Fibroblast of skin of right quadriceps (primary cell): ENCODE results near the gene KLHDC8B.

Experiments used
- DNase-seq: peaks from one replicate; pipeline ENCODE4 v3.0.0-alpha.2; 2013

Gene KLHDC8B

DNA sequence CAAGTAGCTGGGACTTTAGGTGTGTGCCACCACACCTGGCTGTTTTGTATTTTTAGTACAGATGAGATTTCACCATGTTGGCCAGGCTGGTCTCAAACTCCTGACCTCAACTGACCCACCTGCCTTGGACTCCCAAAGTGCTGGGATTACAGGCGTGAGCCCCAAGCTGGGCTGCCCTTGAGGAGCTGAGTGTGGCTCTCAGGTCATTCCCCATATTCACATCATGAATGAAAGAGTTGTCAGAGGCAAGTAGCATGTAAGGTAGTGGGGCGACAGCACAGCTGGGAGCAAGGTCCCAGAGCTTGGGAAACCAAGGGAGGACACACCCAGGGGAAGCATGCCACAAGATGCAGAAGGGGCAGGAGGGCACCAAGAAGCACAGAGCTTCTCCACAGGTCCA lies 10.2 kb upstream of the KLHDC8B start:
- DNase-seq, result no peak

DNA sequence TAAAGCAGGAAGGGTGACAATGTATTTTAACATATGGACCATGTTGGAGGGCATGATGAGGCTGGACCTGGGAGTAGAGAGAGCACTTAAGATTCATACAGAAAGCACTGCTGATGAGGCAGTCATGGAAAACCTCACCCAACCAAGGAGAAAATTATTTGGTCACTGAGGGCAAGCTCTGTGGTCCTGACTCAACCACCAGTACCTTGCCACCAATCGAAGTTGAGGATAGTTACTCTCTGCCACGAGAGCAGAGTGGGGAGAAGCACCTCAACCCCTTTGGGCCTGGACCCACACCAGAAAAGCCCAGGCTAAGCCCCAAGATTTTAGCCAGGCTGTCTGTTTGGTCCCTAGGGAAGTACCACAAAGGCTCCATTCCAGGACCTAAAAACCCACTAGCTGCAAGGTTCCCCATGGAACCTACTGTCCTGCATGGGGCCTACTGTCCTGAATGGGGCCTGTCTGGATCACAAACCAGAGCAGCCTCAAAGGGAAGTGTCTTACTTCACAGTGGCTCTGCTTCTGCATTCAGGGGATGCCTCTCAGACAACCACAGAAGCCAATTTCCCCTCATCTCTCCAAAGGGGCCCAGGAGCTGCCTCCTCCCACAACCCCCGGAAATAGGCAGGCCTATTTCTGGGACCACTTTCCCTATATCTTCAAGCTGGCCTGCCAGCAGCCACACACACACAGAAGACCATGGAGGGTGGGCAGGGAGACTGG lies 9.4 kb upstream of the KLHDC8B start:
- no peak for DNase-seq

DNA sequence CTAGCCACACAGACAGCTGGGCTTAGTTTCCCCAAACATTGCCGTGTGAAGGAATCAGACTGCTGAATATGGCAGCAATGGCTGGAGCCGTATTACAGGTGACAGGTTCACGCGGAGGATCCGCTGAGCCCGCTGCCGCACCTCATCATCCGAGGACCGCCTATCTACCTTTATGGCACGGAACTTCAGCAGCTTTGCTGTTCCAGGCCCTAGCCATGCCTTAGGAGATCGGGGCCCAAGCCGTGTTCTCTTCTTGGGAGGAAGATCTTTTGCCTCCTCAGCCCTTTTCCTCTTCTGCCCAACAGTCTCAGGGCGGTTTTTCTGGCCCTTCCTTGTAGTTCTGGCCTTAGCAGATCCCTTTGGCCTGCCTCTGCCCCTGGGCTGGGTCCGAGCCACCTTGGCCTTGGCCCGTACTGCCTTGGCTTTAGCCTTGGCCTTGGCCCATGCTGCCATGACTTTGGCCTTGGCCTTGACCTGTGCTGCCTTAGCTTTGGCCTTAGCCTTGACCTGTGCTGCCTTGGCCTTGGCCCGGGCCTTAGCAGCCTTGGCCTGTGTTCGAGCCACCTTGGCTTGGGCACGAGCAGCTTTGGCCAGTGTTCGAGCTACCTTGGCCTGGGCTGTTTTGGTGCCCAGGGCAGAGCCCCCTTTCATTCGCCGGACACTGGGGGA lies 8.5 kb upstream of the KLHDC8B start:
- no peak for DNase-seq

DNA sequence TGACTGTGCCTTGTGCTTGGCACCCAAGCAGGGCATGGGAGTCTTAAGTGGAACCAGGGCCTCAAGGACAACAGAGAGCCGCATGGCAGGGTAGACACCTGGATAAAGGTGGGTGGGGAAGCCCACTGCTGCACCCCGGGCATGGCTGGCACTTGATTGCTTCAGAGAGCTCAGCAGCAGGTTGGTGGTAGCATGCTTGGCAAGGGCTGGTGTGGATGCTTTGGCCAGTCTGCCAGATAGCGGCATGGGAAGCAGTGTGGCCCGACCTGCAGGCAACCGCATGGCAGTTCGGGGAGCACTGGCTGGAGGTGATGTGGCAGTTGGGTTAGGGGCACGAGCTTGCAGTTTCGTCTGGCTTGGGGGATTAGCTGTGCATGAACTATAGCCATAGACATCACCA lies 7.8 kb upstream of the KLHDC8B start:
- DNase-seq, result no peak

DNA sequence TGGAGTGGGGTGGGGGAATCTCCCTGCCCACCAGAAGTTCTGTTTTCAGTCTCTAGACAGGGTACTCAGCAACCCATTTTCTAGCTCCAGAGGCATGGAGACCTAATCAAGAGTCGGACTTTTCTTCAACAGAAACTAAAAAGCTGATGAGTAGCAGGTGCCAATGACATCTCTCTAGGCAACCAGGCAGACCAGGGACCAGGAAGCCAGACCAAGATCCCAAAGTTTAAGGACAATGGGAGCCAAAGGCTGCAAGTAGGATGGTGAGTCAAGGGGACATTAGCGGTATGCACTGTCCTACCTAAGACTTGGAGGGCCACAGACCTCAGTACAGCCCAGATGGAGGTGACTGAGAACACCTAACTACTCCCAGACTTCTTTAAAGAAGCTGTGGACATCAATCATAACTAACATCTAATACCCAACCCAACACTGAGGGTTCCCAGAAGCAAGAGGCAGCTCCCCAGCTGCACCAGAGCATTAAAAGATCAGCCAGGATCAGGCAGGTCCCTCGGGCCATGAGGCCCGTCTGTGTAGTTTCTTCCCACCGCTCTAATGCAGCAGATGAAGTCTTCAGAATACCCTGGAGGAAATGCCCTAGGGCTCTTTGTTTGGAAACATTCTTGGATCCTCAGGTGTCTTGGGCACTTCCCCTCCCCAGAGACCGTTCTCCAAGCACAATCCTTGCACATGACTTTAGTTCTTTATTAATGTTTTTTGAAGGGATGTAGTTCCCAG lies 6.2 kb upstream of the KLHDC8B start:
- no peak for DNase-seq

DNA sequence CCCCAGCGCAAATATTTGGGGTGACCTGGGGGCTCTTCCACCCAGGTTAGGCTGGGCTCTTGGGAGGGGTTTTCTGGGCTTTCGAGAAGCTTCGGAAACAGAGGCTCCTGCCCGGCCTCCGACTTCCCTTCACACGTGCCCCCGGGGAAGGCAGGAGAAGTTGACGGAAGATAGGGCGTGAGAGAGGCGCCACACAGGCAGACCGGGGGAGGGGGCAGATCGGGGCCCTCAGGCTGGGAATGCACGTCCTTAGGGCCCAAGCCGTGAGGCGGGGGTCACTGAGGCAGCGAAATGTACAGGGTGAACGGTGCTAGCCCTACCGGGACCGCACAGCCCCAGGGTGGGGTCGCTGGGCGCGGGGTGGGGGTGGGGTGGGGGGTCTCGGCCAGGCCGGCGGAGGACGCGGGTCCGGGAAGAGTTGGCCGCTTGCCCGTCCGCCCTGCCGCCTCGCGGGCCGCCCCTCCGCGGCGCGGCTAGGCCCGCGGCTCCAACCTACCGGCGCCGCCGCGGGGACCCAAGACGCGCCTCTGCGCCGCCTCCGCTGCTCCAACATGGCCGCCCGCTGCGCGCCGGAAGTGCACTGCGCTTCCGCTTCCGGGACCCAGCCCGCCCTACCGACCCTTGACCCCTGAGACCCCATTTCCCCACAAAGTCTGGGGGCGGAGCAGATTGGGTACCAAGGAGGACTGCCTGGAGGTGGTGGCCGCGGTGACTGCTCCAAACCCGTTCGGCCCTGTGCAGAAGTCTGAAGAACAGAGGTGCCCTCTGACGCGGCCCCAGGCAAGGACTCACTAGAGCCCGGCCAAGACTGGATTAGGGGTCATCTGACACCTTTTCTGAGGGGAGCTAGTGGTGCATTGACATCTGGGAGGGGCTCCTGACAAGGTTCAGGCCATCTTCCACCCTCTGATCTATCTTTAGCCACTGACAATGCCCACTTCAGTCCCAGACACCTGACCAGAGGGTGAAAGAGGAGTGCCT lies 5.3 kb upstream of the KLHDC8B start, which contains the start of gene CCDC71:
TSS of gene CCDC71 (minus strand) at position 561 of the 981 bp plus-strand sequence. CDS start 2,123 bp downstream, outside the sequence.
- peak; percentile 74 for DNase-seq

DNA sequence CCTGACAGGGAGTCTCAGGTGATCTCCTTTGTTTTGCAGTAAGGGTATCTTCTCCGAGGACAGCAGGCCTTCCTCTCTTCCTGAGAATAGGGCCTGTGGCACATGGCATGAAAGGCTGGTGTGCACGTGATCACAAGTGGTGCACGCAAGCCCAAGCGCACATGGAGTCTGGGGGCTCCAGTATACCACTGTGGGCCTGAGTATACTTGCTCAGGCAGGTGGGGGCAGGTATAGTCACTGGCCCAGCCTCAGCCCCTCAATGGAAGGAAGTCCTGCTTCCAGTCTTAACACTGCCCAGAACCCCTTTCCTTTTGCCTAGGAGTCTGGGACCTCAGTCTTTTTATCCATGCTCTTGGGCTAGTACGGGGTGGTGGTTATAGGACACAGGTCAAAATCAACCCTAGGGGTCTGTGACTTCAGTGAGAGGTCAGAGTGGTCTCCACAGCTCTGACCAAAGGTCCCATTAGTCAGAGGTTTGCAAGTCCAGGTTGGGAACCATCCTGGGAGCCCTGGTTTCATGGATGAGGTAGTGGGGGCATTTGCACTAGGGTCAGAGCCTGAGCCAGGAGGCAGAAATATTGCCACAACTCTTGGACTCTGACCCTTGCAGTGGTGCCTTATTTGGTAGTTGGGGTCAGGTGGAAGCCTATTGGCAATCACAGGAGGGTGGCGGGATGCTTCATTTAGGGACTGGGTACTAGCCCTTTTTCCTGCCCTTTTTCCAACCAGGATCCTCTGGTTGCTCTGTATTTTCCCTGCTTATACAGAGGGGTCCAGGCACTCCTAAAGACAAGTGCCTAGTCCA lies 4.4 kb upstream of the KLHDC8B start:
- DNase-seq, result no peak

DNA sequence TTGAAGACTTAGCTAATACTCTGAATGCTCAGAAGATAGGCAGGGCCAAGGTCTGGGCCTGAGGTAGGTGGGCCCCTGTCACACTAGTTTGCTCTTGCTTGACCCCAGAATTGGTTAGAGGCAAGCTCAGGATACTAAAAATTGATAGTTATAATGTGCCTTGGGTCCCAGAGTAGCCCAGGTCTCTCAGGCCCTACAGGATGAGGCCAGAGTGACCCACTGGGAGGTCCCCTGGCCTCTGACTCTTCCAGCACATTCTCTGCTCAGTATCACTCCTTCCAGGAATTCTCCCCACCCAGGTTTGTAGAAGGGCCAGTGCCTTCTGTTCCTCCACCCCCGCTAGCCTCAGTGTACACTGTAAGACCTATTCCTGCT lies 667 bp upstream of the KLHDC8B start:
- DNase-seq, result no peak

DNA sequence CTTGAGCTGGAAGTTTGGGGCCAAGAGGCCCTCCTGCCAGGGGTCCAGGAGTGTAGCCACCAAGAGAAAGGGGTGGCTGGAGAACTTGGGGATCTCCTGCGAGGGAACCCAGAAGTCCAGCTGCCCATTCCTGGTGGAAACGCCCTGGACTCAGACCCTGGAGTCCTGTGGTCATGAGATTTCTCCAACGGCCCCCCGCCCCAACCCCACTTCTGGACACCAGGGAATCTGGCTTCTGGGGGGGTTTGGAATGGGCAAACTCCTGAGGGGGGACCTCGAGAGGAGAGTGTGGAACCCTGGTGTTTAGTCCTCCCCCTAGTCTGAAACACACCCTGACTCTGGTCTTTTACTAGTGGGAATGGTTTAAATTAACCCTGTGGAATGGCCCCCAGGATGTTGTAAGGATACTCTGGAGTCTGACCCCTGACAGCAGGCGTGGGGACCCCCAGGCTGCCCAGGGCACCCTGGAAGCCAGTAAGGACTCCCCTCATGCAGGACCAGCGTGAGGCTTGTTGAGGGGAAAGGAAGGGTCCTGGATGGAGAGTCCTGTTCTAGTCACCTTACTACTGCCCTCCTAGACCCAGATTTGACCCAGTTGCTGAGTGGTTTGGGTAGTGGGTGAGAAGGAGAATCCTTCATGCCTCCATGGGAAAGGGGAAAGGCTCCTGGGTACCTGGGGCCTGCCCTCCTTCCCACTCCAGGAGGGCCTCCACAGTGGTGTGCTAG lies 540 bp downstream of the KLHDC8B start:
- DNase-seq, result no peak

DNA sequence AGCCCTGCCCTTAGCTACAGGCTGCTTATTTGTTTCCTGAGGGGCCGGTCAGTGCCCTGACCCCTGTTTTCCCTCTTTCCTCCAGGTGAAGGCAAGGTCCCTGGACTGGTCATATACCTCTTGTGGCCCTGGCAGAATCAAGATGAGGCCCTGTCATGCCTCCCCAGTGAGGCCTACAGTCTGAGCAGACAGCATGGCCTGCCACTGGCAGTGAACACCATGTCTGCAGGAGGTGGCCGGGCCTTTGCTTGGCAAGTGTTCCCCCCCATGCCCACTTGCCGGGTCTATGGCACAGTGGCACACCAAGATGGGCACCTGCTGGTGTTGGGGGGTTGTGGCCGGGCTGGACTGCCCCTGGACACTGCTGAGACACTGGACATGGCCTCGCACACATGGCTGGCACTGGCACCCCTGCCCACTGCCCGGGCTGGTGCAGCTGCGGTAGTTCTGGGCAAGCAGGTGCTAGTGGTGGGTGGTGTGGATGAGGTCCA lies 1.2 kb downstream of the KLHDC8B start:
- DNase-seq, result no peak

DNA sequence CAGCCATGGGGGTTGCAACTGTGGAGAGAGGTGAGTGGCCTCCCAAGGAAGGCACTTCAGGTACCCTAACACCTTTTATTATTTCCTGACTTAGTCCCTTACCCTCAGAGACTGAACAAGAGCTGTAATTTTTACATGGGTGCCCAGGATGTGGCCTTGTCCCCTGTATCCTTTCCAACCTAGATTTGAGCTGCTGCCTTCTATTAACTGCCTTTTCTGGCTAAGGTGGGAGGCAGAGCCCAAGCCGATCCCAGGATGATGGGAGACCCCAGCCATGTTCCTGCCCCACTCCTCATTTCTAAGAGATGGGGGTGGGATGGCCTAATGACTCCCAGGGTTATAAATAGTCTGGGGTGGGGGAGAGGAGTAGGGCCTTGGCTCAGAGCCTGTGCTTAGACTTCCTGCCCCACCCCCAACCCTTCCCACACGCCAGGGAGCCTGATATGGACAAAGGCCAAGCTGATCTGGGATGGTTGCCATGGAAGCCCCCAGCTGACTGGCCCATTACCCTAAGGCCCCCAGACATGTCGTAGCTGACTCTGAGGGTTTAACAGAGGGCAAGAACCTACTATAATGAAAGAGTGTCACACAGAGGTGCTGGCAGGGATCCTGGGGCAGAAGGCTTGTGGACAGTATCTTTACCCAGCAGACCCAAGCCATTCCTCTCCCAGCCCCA lies 1.9 kb downstream of the KLHDC8B start:
- peak; percentile 63 for DNase-seq

DNA sequence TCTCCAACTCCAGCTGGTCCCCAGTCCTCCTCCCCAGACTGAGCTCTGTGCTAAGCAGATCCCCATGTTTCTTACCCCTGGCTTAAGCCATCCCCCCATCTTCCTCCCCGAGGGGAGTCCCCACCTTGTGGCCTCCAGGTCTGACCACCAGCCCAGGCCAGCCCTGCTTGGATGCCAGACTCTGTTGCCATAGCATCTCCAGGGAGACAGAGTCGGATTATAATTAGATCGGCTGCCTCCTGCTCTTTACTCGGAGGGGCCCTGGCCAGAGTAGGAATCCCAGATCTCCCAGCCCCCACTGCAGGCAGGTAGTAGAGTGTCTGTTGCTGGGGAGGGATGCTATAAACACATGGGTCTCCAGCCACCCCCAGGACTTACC lies 2.4 kb downstream of the KLHDC8B start:
- DNase-seq, result no peak

DNA sequence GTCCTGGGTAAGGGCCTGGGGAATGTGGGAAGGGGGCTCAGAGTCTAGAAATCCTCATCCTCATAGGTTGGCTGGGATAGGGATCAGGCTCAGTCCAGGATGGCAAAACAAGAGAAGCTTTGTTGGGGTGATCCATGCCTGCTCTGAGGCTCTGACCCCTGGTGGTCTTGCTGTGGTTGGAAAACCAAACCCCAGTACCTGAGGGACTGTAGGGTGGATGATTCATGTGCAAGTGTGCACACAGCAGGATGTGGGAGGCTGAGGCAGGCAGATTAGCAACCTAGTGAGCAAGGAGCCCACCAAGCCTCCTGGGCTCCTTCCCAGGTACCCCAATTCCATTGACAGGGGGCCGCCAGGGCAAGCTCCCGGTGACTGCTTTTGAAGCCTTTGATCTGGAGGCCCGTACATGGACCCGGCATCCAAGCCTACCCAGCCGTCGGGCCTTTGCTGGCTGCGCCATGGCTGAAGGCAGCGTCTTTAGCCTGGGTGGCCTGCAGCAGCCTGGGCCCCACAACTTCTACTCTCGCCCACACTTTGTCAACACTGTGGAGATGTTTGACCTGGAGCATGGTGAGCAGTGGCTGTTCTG lies 3.1 kb downstream of the KLHDC8B start:
- no peak for DNase-seq

DNA sequence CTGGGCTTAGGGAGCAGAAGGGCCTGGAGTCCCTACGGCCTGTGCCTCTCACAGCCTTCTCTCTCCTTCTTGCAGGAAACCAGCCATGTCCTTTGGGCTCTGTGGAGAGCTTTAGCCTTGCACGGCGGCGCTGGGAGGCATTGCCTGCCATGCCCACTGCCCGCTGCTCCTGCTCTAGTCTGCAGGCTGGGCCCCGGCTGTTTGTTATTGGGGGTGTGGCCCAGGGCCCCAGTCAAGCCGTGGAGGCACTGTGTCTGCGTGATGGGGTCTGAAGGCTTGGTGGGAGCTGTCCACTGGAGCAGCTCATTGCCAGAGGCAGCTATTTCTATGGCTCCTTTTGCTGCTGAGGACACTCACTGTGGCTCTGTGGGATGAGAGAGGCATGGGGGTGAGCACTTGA lies 4.1 kb downstream of the KLHDC8B start:
- no peak for DNase-seq

DNA sequence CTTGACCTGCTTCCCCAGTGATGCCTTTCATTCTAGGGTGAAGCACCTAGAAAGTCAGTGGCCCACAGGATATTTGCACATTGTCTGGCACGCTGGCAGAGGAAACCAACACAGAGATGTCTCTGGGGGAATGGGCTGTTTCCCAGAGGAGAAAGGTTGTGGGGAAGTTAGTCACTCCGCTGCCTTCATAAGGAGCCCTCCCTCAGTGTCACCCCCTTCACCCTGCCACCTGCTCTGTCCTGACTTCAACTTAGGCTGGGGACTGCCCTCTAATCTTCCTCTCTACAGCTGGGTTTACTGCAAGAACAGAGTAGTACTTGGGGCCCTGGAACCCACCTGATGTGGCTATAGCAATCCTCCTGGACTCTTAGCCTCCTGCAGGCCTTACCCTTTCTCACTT lies 5.7 kb downstream of the KLHDC8B start:
- no peak for DNase-seq

DNA sequence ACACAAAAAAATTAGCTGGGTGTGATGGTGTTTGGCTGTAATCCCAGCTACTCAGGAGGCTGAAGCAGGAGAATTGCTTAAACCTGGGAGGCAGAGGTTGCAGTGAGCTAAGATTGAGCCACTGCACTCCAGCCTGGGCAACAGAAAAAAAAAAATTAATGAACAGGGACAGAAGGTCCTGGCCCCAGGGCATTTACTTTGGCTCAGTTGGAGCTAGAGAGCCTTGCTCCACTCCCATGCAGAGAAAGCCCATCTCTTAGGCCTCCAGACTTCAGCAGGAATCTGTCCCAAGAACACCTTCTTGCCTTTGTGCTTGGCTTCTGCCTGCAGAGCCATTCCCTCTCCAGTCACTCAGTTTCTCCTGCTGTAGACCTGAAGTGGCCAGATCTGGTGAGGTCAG lies 8.7 kb downstream of the KLHDC8B start:
- DNase-seq, result no peak

DNA sequence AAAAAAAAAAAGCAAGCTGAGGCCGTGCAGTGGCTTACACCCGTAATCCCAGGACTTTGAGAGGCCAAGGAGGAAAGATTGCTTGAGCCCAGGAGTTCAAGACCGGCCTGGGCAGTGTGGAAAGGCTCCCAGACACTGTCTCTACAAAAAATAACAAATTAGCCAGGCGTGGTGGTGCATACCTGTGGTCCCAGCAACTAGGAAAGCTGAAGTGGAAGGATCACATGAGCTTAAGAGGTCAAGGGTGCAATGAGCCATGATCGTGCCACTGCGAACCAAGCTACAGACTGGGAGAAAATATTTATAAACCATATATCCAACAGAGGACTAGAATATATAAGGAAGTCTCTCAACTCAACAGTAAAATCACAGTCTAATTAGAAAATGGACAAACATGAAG lies 10.0 kb downstream of the KLHDC8B start:
- DNase-seq, result no peak

DNA sequence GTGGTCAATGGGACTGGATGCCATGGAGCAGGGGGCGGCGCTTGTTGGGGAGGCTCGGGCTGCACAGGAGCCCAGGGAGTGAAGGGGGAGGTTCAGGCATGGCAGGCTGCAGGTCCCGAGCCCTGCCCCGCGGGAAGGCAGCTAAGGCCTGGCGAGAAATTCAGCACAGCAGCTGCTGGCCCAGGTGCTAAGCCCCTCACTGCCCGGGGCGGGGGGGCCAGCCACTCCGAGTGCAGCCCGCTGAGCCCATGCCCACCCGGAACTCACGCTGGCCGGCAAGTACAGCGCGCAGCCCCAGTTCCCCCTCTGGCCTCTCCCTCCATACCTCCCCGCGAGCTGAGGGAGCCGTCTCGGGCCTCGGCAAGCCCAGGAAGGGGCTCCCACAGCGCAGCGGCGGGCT lies 11.3 kb downstream of the KLHDC8B start:
- DNase-seq, result no peak

DNA sequence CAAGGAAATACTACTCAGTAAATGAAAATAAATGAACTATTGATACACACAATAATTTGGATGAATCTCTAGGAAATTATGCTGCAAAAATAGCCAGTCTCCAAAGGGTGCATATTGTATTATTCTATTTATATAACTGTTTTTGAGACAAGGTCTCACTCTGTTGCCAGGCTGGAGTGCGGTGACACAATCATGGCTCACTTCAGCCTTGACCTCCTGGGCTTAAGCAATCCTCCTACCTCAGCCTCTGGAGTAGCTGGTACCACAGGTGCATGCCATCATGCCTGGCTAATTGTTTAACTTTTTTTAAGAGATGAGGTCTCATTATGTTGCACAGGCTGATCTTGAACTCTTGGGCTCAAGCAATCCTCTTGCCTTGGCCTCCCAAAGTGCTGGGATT lies 12.5 kb downstream of the KLHDC8B start:
- DNase-seq, result no peak

DNA sequence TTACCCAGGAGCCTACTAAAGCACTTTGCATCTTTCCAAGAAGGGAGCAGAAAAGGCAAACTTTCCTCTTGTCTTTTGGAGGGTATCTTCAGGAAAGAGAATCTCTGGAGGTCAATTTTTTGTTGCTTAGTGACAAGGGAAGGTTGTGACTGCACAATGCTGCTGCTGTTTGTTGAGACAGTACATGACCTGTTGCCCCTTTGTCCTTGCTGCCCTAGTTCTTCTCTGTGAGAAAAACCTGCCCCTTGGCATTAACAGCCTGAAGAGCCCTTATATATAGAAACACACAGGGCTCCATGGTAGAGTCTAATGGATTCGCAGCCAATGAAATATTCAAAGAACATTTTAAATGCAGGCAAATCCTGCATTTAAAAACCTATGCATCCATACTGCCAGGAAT lies 20.3 kb downstream of the KLHDC8B start:
- no peak for DNase-seq
